NCI-H748 (cell line): ENCODE measurements around the gene MACROH2A2.
"Not testable (repeated sequence)": the region's sequence is repeated elsewhere in the genome, so short reads cannot be mapped to it uniquely, and the experiment has no call there.

Experiments
- DNase-seq: peaks from one replicate; lab custom pipeline; 2025; ENCODE audit not compliant: unreplicated experiment; lab: John Stamatoyannopoulos, UW

Gene MACROH2A2

GRCh38 chr10:70052462-70053217 is at the start of gene MACROH2A2:
MACROH2A2 (plus strand) TSS chr10:70052846; CDS start chr10:70075659, 22,813 bp downstream.
- peak; percentile 80 for DNase-seq

- DNase-seq = peak; percentile 13
Measured at GRCh38 chr10:70007116-70007820, 45.4 kb upstream of the MACROH2A2 start.

- DNase-seq = no peak
Measured at GRCh38 chr10:70031215-70031614, 21.4 kb upstream of the MACROH2A2 start.

- DNase-seq = no peak
Measured at GRCh38 chr10:70032667-70033289, 19.9 kb upstream of the MACROH2A2 start.

GRCh38 chr10:70034232-70034631 is 18.4 kb upstream of the MACROH2A2 start:
- no peak for DNase-seq

GRCh38 chr10:70035531-70035930 is 17.1 kb upstream of the MACROH2A2 start:
- DNase-seq = no peak

- DNase-seq = no peak
Measured at GRCh38 chr10:70038923-70039322, 13.7 kb upstream of the MACROH2A2 start.

- DNase-seq = no peak
Measured at GRCh38 chr10:70041016-70041415, 11.6 kb upstream of the MACROH2A2 start.

GRCh38 chr10:70041739-70042138 is 10.9 kb upstream of the MACROH2A2 start:
- DNase-seq = not testable (repeated sequence)

GRCh38 chr10:70047066-70047465 is 5.6 kb upstream of the MACROH2A2 start:
- not testable (repeated sequence) for DNase-seq

GRCh38 chr10:70048030-70048723 is 4.5 kb upstream of the MACROH2A2 start:
- no peak for DNase-seq

- DNase-seq = peak; percentile 11
Measured at GRCh38 chr10:70051848-70052247, 798 bp upstream of the MACROH2A2 start.

- DNase-seq = peak; percentile 52
Measured at GRCh38 chr10:70053218-70053840, 683 bp downstream of the MACROH2A2 start.

GRCh38 chr10:70053841-70054288 is 1.2 kb downstream of the MACROH2A2 start:
- DNase-seq = peak; percentile 45

GRCh38 chr10:70054902-70055301 is 2.3 kb downstream of the MACROH2A2 start:
- no peak for DNase-seq

- no peak for DNase-seq
Measured at GRCh38 chr10:70055550-70055949, 2.9 kb downstream of the MACROH2A2 start.

- no peak for DNase-seq
Measured at GRCh38 chr10:70057306-70057705, 4.7 kb downstream of the MACROH2A2 start.

- no peak for DNase-seq
Measured at GRCh38 chr10:70060389-70060788, 7.7 kb downstream of the MACROH2A2 start.

GRCh38 chr10:70063418-70064098 is 10.9 kb downstream of the MACROH2A2 start:
- no peak for DNase-seq

GRCh38 chr10:70064486-70064885 is 11.8 kb downstream of the MACROH2A2 start:
- no peak for DNase-seq
